Activated naive CD8-positive, alpha-beta T cell treated with anti-CD3 and anti-CD28 coated beads, Interleukin-2, amount 50 U/mL, for 24 hours (primary cell): ENCODE results near the gene CCNG2.
"Not testable (repeated sequence)": the region's sequence is repeated elsewhere in the genome, so short reads cannot be mapped to it uniquely, and the experiment has no call there.

Experiments
- ATAC-seq: fragments of 150-1000 bp; cut with Tn5 transposase; one replicate; pipeline ENCODE4 v1.10.0; 2021
- DNase-seq: peaks from one replicate; pipeline ENCODE4 v3.0.0; 2021
- H3K27ac Mint-ChIP-seq: one replicate; pipeline ENCODE4 v1.8.0; 2021; ENCODE audit warnings: mild to moderate bottlenecking, mixed read lengths
- H3K27me3 Mint-ChIP-seq: one replicate; pipeline ENCODE4 v1.8.0; 2021; ENCODE audit warnings: mixed read lengths
- H3K36me3 Mint-ChIP-seq: one replicate; pipeline ENCODE4 v1.8.0; 2021; ENCODE audit warnings: low read depth, mixed read lengths
- H3K4me1 Mint-ChIP-seq: one replicate; pipeline ENCODE4 v1.8.0; 2021; ENCODE audit warnings: mixed read lengths
- H3K4me3 Mint-ChIP-seq: one replicate; pipeline ENCODE4 v1.8.0; 2021; ENCODE audit warnings: mild to moderate bottlenecking, moderate library complexity, mixed read lengths
- H3K9me3 Mint-ChIP-seq: one replicate; pipeline ENCODE4 v1.8.0; 2021; ENCODE audit warnings: mixed read lengths

Gene CCNG2

DNA sequence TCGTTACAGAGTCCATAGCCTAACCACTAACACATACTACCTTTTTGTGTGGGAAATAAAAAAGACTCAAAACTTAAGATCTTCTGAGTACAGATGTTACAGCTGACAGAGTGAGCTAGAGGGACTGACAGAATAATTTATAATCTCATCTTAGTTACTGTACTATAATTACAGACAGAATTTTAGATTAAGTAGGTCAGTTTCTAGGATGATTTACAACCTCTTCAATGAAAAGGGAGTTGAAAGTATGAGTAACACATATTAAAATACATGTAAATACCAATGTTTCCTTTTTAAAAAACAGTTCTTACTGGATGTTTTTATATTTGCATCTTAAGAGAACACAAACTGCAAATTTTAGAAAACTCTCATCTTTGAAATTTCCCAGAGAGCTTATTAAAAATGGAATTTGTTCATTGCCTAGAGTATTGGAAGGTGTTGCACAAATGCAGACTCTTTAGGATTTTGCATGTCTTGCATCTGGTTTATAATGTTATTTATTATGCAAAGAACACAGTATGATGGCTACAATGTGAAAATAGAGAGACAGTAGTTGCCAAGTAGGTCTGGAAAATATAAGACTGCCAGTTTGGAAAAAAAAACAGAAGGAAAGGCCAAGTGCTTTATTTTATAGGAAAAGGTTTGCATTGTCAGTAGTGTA, 24.2 kb upstream of the CCNG2 start:
- no peak overlapping the region for H3K27ac Mint-ChIP-seq
- peaks cover 5% of the 10 kb centered on the region for H3K9me3 Mint-ChIP-seq
- no peaks in the 10 kb centered on the region for H3K36me3 Mint-ChIP-seq
- no peak overlapping the region for H3K4me3 Mint-ChIP-seq
- H3K4me1 Mint-ChIP-seq: peaks cover 3% of the 10 kb centered on the region
- DNase-seq (no peak), ATAC-seq (no peak)
- H3K27me3 Mint-ChIP-seq: no peaks in the 10 kb centered on the region

DNA sequence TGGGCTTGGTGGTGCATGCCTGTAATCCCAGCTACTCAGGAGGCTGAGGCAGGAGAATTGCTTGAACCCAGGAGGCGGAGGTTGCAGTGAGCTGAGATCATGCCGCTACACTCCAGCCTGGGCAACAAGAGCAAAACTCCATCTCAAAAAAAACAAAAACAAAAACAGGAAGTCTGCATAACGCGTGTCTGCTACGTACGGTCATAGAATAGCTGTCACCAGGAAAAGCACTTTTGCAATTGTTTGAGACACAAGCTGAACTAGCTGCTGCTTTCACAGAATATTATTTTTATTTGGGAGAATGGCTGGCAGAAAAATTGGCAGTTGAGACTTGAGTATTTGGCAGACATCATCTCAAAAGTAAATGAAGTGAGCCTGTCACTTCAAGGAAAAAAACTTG, 19.6 kb upstream of the CCNG2 start:
- not testable (repeated sequence) for DNase-seq, H3K4me3 Mint-ChIP-seq, ATAC-seq, H3K27me3 Mint-ChIP-seq, H3K27ac Mint-ChIP-seq, H3K4me1 Mint-ChIP-seq, H3K9me3 Mint-ChIP-seq, H3K36me3 Mint-ChIP-seq

DNA sequence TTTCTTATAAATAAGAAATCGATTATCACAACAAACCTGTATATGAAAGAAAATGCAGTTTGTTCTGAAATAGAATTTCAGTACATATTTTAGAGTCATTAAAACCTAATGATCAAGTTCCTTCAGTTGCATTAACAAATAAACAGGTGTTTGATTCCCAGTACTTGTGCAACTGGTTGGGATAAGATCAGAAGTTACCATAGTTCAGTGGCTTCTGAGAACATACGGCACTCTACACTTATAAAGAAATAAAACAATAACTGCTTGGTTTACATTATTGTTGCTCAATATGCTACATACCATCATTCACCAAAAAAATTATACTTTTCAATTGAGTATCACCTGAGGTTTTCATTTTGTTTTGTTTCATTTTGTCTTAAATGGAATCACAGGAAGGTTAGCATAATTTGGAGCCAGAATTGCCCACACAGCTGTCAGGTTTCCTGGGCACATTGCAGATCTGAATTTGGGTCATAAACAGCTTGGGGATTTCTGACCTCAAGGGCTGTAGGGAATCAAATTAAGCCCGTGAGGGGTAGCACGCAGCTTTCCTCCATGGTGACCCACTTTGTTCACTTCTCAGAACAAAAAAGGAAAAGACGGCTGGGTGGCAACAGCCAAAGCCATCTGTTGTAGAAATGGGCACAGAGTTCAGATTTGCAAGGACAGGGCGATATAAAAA, 14.9 kb upstream of the CCNG2 start:
- no peak overlapping the region for H3K27ac Mint-ChIP-seq
- no peak for DNase-seq
- H3K27me3 Mint-ChIP-seq: no peaks in the 10 kb centered on the region
- peaks cover 17% of the 10 kb centered on the region for H3K4me1 Mint-ChIP-seq
- H3K9me3 Mint-ChIP-seq: no peaks in the 10 kb centered on the region
- no peak for ATAC-seq
- H3K4me3 Mint-ChIP-seq: no peak overlapping the region
- H3K36me3 Mint-ChIP-seq: no peaks in the 10 kb centered on the region

DNA sequence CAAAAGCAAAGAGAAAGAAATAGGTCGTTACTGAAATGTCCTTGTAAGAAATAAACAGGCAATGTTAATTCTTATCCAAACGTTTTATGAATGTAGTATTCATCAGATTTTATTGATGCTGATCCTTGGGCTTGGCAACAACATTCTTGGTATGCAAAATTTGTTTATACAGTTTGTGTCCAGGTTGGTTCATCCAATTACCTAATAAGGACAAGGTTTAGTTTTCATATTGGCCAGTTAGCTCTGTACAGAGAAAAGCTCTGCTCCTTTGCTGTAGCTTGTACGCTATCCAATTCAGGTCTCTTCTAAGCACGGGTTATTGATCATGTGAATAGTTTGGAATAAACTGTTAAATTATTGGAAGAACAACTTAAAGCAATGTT, 14.4 kb upstream of the CCNG2 start:
- Mint-ChIP-seq H3K36me3 (no peaks in the 10 kb centered on the region), H3K9me3 (no peaks in the 10 kb centered on the region), H3K4me3 (no peak overlapping the region), H3K4me1 (peaks cover 17% of the 10 kb centered on the region), H3K27ac (no peak overlapping the region), H3K27me3 (no peaks in the 10 kb centered on the region)
- no peak for DNase-seq
- ATAC-seq: no peak

DNA sequence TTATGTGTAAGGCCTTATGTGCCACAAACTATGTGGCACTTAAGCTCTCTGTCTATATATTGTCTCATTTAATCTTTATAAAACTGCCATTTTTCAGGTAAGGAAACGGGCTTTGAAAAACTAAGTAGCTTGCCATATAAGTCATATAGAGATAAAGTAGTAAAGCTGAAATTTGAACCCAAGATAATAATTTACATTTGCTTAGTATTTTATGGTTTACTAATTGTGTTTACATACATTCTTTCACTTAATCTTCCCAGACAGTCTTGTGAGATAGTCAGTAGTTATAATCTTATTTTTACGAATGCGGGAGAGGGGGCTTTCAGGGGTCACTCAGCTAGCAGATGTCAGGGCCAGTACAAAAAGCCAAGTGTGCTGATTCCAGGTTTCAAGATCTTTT, 13.9 kb upstream of the CCNG2 start:
- Mint-ChIP-seq H3K4me3 (no peak overlapping the region), H3K36me3 (no peaks in the 10 kb centered on the region), H3K27ac (no peak overlapping the region), H3K4me1 (peaks cover 17% of the 10 kb centered on the region), H3K9me3 (no peaks in the 10 kb centered on the region), H3K27me3 (no peaks in the 10 kb centered on the region)
- ATAC-seq (no peak), DNase-seq (no peak)

DNA sequence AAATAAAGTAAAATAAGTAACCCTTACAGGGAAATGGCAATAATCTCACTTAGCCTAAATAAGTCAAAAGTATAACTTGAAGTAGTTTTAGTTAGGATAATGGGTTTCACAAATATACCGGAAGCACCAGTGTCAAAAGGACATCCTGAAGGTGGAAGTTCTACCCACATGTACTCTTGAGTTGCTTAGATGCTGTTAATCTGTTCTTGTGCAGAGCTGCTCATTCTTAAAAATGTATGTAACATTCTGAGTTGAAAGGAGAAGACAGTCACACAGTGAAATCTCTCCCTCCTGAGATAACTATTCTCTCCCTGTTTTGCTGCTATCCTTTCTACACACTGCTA, 11.2 kb upstream of the CCNG2 start:
- no peak for DNase-seq
- Mint-ChIP-seq H3K9me3 (no peaks in the 10 kb centered on the region), H3K27me3 (no peaks in the 10 kb centered on the region), H3K36me3 (no peaks in the 10 kb centered on the region), H3K4me3 (no peak overlapping the region), H3K4me1 (peaks cover 17% of the 10 kb centered on the region), H3K27ac (no peak overlapping the region)
- no peak for ATAC-seq

DNA sequence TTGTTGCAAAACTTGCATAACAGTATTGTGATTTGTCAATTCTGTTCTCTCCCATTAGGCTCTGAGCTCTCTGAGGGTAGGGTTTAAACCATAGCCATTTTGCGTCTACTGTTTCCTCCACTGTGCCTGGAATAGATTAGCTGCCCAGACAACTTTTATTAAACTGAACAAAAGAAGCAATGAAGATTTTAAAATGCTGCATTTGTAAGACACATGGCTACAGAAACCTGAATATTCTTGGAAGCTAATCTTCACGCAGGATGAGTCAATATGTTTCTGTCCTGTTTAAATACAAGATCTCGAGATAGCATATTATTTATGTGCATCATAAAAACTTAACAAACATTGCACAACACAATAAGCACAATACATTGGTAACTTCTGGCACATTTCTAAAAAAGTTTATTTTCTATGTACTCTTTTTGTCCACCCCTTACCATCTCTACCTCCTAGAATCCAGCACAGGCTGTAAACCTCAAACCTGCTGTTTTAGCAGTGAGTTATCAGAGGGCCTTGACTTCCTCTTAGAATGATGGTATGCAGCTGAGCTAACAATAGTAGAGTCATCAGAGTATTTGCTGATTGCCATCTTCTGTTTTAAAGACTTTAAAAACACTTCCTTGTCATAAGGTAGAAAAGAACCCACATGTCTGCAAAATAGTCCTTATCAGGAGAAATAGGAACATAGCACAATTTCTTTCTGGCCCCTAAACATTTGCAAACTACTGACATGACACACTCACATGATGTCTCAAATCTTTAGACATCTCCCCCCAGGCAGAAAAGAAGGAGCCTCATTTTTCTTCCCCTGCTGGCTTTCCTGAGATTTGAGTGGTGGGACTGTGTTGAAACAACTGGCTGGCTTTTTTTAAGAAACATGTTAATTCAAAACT, 10.6 kb upstream of the CCNG2 start:
- ATAC-seq: no peak
- H3K27ac Mint-ChIP-seq: no peak overlapping the region

DNA sequence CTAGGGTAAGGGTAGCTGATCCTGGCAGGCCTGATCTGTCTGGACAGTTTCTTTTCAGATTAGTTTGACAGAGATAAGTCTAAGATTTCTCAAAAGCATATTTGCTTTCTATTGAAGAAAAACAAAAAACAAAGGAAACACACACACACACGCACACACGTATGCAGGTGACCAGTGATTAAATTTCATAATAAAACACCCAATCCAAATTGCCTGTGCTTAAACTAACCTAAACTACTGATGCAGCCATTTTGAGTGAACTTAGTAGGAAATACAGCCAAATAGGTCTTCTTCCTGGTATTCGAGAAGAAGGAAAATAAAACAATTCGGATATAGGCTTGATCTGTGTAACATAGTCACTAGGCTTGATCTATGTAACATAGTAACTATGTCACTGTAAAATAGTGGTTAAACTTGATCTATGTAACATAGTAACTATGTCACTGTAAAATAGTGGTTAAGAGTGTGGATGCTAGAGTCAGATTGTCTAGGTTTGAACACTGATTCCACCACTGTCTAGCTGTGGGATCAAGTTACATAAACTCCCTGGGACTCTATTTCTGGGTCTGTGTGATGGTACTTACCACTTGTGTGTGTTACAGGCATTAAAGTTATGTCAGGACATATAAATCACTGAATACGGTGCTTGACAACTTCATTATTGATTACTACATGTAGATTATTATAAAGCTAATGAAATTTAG, 9.8 kb upstream of the CCNG2 start:
- ATAC-seq: no peak
- Mint-ChIP-seq H3K36me3 (no peaks in the 10 kb centered on the region), H3K27me3 (no peaks in the 10 kb centered on the region), H3K27ac (no peak overlapping the region), H3K4me3 (no peak overlapping the region), H3K4me1 (peaks cover 17% of the 10 kb centered on the region), H3K9me3 (no peaks in the 10 kb centered on the region)
- DNase-seq: no peak

More for the DNA sequence above, 10.6 kb upstream of the CCNG2 start:
- H3K4me1 Mint-ChIP-seq: peaks cover 17% of the 10 kb centered on the region
- H3K27me3 Mint-ChIP-seq: no peaks in the 10 kb centered on the region
- no peak overlapping the region for H3K4me3 Mint-ChIP-seq
- no peaks in the 10 kb centered on the region for H3K36me3 Mint-ChIP-seq
- DNase-seq: no peak
- H3K9me3 Mint-ChIP-seq: no peaks in the 10 kb centered on the region

DNA sequence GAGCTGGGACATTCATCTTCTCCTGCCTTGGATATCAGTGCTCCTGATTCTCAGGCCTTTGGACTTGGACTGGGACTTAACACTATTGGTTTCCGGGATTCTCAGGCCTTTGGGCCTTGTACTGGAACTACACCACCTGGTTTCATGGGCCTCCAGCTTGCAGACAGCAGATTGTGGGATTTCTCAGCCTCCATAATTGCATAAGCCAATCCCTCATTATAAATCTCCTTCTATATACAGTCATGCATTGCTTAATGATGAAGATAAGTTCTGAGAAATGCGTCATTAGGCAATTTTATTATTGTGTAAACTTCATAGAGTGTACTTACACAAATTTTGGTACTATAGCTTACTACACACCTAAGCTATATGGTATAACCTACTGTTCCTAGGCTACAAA, 8.9 kb upstream of the CCNG2 start:
- no peaks in the 10 kb centered on the region for H3K36me3 Mint-ChIP-seq
- peaks cover 19% of the 10 kb centered on the region for H3K4me1 Mint-ChIP-seq
- H3K27ac Mint-ChIP-seq: no peak overlapping the region
- no peaks in the 10 kb centered on the region for H3K9me3 Mint-ChIP-seq
- DNase-seq: no peak
- H3K27me3 Mint-ChIP-seq: no peaks in the 10 kb centered on the region
- ATAC-seq: no peak
- H3K4me3 Mint-ChIP-seq: no peak overlapping the region

DNA sequence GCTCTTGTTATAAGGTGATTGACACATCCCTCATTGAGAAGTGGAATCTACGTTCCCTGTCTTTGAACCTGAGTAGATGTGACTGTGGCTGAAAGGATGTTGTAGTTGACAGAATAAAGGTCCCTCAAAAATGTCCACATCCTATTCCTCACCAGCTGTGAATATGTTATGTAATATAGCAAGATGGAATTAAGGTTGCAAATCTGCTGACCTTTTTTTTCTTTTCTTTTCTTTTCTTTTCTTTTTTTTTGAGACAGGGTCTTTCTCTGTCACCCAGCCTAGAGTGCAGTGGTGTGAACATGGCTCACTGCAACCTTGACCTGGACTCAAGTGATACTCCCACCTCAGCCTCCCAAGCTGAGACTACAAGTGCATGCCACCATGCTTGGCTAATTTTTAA, 7.2 kb upstream of the CCNG2 start:
- peaks cover 28% of the 10 kb centered on the region for H3K4me1 Mint-ChIP-seq
- ATAC-seq (no peak), DNase-seq (no peak)
- no peak overlapping the region for H3K27ac Mint-ChIP-seq
- H3K27me3 Mint-ChIP-seq: no peaks in the 10 kb centered on the region
- no peak overlapping the region for H3K4me3 Mint-ChIP-seq
- no peaks in the 10 kb centered on the region for H3K36me3 Mint-ChIP-seq
- H3K9me3 Mint-ChIP-seq: no peaks in the 10 kb centered on the region

DNA sequence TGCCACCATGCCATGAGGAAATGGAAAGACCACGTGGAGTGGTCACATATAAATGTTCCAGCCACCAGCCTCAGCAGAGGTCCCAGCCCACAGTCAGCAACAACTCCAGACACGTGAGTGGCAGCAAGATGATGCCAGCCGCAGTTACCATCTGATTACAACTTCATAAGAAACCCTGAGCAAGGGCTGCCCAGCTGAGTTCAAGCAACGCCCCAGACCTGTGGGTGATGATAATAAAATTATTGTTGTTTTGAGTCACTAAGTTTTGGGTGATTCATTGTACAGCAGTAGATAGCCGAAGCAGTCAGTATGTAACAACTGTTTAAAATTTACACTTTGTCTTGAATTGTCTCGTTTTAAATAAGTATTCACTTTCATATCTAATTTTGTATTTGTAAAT, 5.8 kb upstream of the CCNG2 start:
- DNase-seq (no peak), ATAC-seq (no peak)
- Mint-ChIP-seq H3K4me3 (no peak overlapping the region), H3K27ac (no peak overlapping the region), H3K36me3 (no peaks in the 10 kb centered on the region), H3K27me3 (no peaks in the 10 kb centered on the region), H3K4me1 (peaks cover 31% of the 10 kb centered on the region), H3K9me3 (no peaks in the 10 kb centered on the region)

DNA sequence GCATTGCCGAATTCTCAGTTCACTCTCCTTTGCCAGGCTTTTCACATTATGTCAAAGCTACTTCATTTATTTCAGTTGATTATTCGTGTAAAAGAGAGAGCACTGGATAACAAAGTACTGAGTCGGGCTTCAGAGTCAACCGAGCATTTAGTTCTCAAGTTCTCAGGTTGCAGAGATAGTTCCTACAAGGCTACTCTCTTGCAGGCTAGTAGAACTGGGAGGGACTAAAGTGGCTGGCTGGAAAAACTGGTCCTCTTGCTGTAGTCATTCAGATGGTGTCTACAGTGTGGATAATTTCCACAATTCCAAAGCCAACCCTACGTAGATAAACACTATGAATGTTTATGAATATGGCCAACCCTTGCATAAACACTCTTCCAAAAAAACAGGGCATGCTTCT, 4.6 kb upstream of the CCNG2 start:
- no peak for DNase-seq
- Mint-ChIP-seq H3K4me1 (peaks cover 30% of the 10 kb centered on the region), H3K27ac (no peak overlapping the region), H3K4me3 (no peak overlapping the region), H3K9me3 (no peaks in the 10 kb centered on the region), H3K27me3 (no peaks in the 10 kb centered on the region), H3K36me3 (no peaks in the 10 kb centered on the region)
- no peak for ATAC-seq

DNA sequence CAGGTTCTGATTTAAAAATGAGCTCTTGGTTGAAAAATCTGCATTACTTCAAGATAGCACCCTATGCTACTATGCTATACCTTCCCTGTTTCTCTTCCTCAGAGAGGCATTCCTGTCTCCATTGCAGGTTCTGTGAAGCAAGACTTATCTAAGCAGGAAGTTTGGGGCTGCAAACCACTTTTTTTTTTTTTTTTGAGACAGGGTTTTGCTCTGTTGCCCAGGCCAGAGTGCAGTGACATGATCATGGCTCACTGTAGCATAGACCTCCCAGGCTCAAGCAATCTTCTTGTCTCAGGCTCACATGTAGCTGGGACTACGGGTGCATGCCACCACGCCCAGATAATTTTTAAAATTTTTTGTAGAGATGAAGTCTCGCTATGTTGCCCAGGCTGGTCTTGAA, 4.0 kb upstream of the CCNG2 start:
- DNase-seq: no peak
- Mint-ChIP-seq H3K4me3 (no peak overlapping the region), H3K27ac (no peak overlapping the region), H3K9me3 (no peaks in the 10 kb centered on the region), H3K27me3 (no peaks in the 10 kb centered on the region), H3K36me3 (no peaks in the 10 kb centered on the region), H3K4me1 (peaks cover 30% of the 10 kb centered on the region)
- ATAC-seq: no peak

DNA sequence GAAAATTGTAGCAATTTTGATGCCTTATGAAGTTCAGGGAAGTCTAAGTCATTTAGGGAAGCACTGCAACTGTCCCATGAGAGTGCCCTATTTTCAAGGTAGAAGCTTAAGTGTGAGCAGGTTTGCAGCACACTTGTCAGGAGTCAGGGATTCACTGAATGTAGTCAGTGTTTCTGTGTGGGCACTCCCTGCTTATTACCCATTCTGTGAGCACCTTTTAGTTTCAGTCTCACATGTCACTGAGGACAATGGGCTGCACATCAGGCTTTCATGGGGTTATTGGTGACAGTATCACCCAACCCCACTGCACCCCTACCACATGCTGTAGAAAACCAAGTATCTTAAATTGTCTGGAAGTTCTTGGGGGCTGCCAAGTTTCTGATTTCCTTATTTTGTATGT, 2.9 kb upstream of the CCNG2 start:
- ATAC-seq (no peak), DNase-seq (no peak)
- no peaks in the 10 kb centered on the region for H3K9me3 Mint-ChIP-seq
- H3K4me1 Mint-ChIP-seq: peaks cover 37% of the 10 kb centered on the region
- H3K27me3 Mint-ChIP-seq: no peaks in the 10 kb centered on the region
- H3K4me3 Mint-ChIP-seq: no peak overlapping the region
- H3K36me3 Mint-ChIP-seq: no peaks in the 10 kb centered on the region
- H3K27ac Mint-ChIP-seq: no peak overlapping the region
